SU-DHL-6 (cell line): ENCODE data around the gene RYR2.

Source experiments
- H2AFZ ChIP-seq: fragments of 200-600 bp; sonication (generic); 2 replicates; pipeline ENCODE4 v1.6.1; 2014; ENCODE audit warnings: low read depth, mild to moderate bottlenecking, moderate library complexity, mixed read lengths, antibody characterized with exemption, low read length; ENCODE audit not compliant: severe bottlenecking
- H3F3A ChIP-seq: fragments of 200-600 bp; shearing (Covaris generic); 2 replicates; pipeline ENCODE4 v1.6.0; 2016; ENCODE audit warnings: antibody characterized with exemption, mild to moderate bottlenecking; ENCODE audit not compliant: insufficient read depth
- H3K27ac ChIP-seq: fragments of 200-600 bp; sonication (generic); 2 replicates; pipeline ENCODE4 v1.5.1; 2016; ENCODE audit warnings: low read depth, mild to moderate bottlenecking, low read length, moderate library complexity, mixed read lengths
- H3K27me3 ChIP-seq: fragments of 200-600 bp; sonication (generic), shearing (Covaris generic); 2 replicates; pipeline ENCODE4 v1.6.0; 2014; ENCODE audit warnings: mild to moderate bottlenecking, low read length
- H3K36me3 ChIP-seq: fragments of 200-600 bp; sonication (generic); 2 replicates; pipeline ENCODE4 v1.6.1; 2014; ENCODE audit warnings: mild to moderate bottlenecking, low read length, mixed read lengths
- H3K4me2 ChIP-seq: fragments of 300-600, 200-600 bp; shearing (Covaris generic), sonication (generic); 2 replicates; pipeline ENCODE4 v1.6.0; 2014; ENCODE audit warnings: low read length, low read depth, mild to moderate bottlenecking; ENCODE audit not compliant: poor library complexity, severe bottlenecking
- H3K4me3 ChIP-seq: fragments of 200-600 bp; sonication (generic); 2 replicates; pipeline ENCODE4 v1.5.1; 2014; ENCODE audit warnings: antibody characterized with exemption, low read length, mild to moderate bottlenecking, mixed read lengths; ENCODE audit not compliant: insufficient read depth, poor library complexity, severe bottlenecking
- H3K79me2 ChIP-seq: fragments of 200-600 bp; sonication (generic); 2 replicates; pipeline ENCODE4 v1.6.1; 2014; ENCODE audit warnings: mild to moderate bottlenecking, low read length, moderate library complexity; ENCODE audit not compliant: insufficient read depth
- H3K9ac ChIP-seq: fragments of 200-600 bp; sonication (generic); 2 replicates; pipeline ENCODE4 v1.7.0; 2014; ENCODE audit warnings: mild to moderate bottlenecking, low read length
- H3K9me2 ChIP-seq: fragments of 200-600 bp; sonication (generic); replicated peaks from 2 replicates; pipeline ENCODE4 v1.6.1; 2014; ENCODE audit warnings: low read length; ENCODE audit not compliant: insufficient read depth
- H3K9me3 ChIP-seq: fragments of 200-600 bp; sonication (generic); 2 replicates; pipeline ENCODE4 v1.6.1; 2014; ENCODE audit warnings: low read length, mixed read lengths; ENCODE audit not compliant: insufficient read depth
- H4K20me1 ChIP-seq: fragments of 200-600 bp; sonication (generic); 2 replicates; pipeline ENCODE4 v1.6.1; 2014; ENCODE audit warnings: low read depth, mild to moderate bottlenecking, antibody characterized with exemption, low read length, moderate library complexity, mixed read lengths
- EZH2phosphoT487 ChIP-seq: fragments of 200-600 bp; sonication (generic), shearing (Covaris generic); conservative IDR thresholded peaks from 2 replicates; pipeline ENCODE4 v1.6.1; 2018; ENCODE audit warnings: mild to moderate bottlenecking, antibody characterized with exemption, low read length, moderate library complexity, mixed read lengths
- TF ChIP-seq, protein P1 (sequence below): fragments of 200-600 bp; sonication (generic); IDR thresholded peaks from one replicate; pipeline ENCODE4 v1.5.1; 2017; ENCODE audit warnings: antibody characterized with exemption, mild to moderate bottlenecking, low read length, moderate library complexity; ENCODE audit not compliant: insufficient read depth, poor library complexity, severe bottlenecking

RYR2 gene

DNA sequence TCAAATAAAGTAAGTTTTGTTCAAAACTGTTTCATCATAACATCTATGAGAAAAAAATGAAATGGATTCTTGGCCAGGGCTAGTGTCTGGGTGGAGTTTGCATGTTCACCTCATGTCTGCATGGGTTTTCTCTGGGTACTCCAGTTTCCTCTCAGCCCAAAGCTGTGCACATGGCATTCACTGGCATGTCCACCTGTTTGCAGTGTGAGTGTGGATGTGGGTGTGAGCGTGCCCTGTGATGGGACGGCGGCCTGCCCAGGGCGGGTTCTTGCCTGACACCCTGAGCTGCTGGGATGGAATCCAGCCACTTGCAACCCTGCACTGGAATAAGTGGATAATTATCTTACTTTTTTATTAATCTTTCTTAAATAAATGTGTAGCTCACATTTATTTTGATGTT, 185.5 kb downstream of the RYR2 start:
- TF ChIP-seq, protein P1, sequence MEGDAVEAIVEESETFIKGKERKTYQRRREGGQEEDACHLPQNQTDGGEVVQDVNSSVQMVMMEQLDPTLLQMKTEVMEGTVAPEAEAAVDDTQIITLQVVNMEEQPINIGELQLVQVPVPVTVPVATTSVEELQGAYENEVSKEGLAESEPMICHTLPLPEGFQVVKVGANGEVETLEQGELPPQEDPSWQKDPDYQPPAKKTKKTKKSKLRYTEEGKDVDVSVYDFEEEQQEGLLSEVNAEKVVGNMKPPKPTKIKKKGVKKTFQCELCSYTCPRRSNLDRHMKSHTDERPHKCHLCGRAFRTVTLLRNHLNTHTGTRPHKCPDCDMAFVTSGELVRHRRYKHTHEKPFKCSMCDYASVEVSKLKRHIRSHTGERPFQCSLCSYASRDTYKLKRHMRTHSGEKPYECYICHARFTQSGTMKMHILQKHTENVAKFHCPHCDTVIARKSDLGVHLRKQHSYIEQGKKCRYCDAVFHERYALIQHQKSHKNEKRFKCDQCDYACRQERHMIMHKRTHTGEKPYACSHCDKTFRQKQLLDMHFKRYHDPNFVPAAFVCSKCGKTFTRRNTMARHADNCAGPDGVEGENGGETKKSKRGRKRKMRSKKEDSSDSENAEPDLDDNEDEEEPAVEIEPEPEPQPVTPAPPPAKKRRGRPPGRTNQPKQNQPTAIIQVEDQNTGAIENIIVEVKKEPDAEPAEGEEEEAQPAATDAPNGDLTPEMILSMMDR: no peak
- TF ChIP-seq EZH2phosphoT487: no peak
- no peaks in the 10 kb centered on the region for H3K36me3 ChIP-seq

DNA sequence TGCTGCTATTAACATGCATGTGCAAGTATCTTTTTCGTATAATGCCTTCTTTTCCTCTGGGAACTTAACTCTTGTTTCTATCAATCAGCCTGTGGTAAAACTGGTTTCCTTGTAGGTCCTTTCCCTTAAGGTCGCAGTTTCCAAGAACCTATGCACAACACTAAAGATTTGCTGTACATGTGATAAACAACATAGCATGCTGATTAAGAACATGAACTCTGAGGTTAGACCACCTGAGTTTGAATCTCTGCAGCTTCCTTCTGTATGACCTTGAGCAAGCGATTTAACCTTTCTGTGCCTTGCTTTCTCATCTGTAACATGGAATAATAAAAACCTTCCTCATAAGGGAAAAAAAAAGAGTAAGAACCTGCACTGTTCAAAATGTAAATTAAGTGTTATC, 186.4 kb downstream of the RYR2 start:
- no peaks in the 10 kb centered on the region for H3F3A ChIP-seq
- peaks cover 3% of the 10 kb centered on the region; the same call in 1 of the 2 replicates for H3K9me3 ChIP-seq
- no peak overlapping the region for H2AFZ ChIP-seq
- no peak overlapping the region for H3K4me3 ChIP-seq
- H3K36me3 ChIP-seq: no peaks in the 10 kb centered on the region
- H3K79me2 ChIP-seq: no peaks in the 10 kb centered on the region
- no peak overlapping the region for H3K9ac ChIP-seq
- H3K9me2 ChIP-seq: no peaks in the 10 kb centered on the region
- H3K27me3 ChIP-seq: no peaks in the 10 kb centered on the region
- H4K20me1 ChIP-seq: no peaks in the 10 kb centered on the region
- no peak overlapping the region for H3K27ac ChIP-seq
- no peak overlapping the region for H3K4me2 ChIP-seq
- TF ChIP-seq, protein P1: no peak
- TF ChIP-seq EZH2phosphoT487: no peak

More for the DNA sequence above, 185.5 kb downstream of the RYR2 start:
- Histone ChIP-seq H3K9ac (no peak overlapping the region), H3K27me3 (no peaks in the 10 kb centered on the region), H4K20me1 (no peaks in the 10 kb centered on the region), H3K4me3 (no peak overlapping the region), H3K9me2 (no peaks in the 10 kb centered on the region), H3K79me2 (no peaks in the 10 kb centered on the region), H2AFZ (no peak overlapping the region), H3F3A (no peaks in the 10 kb centered on the region), H3K4me2 (no peak overlapping the region), H3K27ac (no peak overlapping the region), H3K9me3 (peaks cover 3% of the 10 kb centered on the region; the same call in 1 of the 2 replicates)

DNA sequence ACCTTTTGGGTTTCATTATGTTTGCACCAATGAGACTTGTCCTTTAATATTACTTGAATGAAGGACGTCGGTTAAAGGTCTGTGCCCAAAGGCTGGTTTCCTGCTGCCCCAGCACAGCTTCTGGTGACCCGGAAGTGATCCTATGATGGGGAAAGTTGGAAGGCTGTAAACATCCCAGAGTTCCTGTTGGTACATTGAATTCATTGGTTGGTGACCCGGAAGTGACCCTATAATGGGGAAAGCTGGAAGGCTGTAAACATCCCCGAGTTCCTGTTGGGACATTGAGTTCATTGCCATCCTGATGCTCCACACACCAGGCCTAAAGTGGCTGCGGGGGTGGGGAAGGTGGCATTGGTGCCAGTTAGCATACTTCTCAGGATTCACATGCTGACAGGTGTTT, 187.3 kb downstream of the RYR2 start:
- Histone ChIP-seq H3K79me2 (no peaks in the 10 kb centered on the region), H3K9ac (no peak overlapping the region), H3K27ac (no peak overlapping the region), H3K27me3 (no peaks in the 10 kb centered on the region), H4K20me1 (no peaks in the 10 kb centered on the region), H2AFZ (no peak overlapping the region), H3K4me3 (no peak overlapping the region), H3K9me3 (peaks cover 3% of the 10 kb centered on the region; the same call in 1 of the 2 replicates), H3F3A (no peaks in the 10 kb centered on the region), H3K9me2 (no peaks in the 10 kb centered on the region), H3K4me2 (no peak overlapping the region), H3K36me3 (no peaks in the 10 kb centered on the region)
- TF ChIP-seq, protein P1: no peak
- no peak for TF ChIP-seq EZH2phosphoT487
